B cell (primary cell): ENCODE data around the gene ZBED4. TPM values are rescaled to one million over a fixed set of nuclear protein-coding genes. Genes with fewer than 3 reads are reported as not detected.

Experiments
- ATAC-seq: fragments of 200-7000 bp; cut with Tn5 transposase; one replicate; pipeline ENCODE4 v1.10.0; 2021; ENCODE audit warnings: low read depth, mild to moderate bottlenecking, moderate number of reproducible peaks, moderate library complexity
- CTCF ChIA-PET: fragments of 350-600 bp; sonication (Branson Sonifier 250); formaldehyde crosslinking; loops from one replicate; lab custom pipeline; 2021; ENCODE audit warnings: antibody characterized with exemption, inconsistent platforms; lab: Charles Lee
- POLR2A ChIA-PET: fragments of 350-600 bp; sonication (Branson Sonifier 250); formaldehyde crosslinking; loops from one replicate; lab custom pipeline; 2021; ENCODE audit warnings: antibody characterized with exemption; lab: Charles Lee
- DNase-seq: peaks from one replicate; pipeline ENCODE4 v3.0.0; 2013
- H2AFZ ChIP-seq: 2 replicates; pipeline ENCODE4 v1.6.1; 2012; ENCODE audit warnings: mild to moderate bottlenecking, low read depth, low read length; ENCODE audit not compliant: insufficient read depth, poor library complexity, severe bottlenecking
- H3K27ac ChIP-seq, 2 donors: 1 replicate in 1 of 2; 2 replicates in 1 of 2; pipeline ENCODE4 v1.5.1; 2012 to 2013; ENCODE audit warnings: low read length in 2 of 2, mild to moderate bottlenecking in 2 of 2, moderate library complexity in 1 of 2
- H3K27me3 ChIP-seq, 4 experiments: fragments of 200-600 bp in 1 of 4; sonication (generic) in 1 of 4; replicated peaks in 1 of 4; 1 replicate in 2 of 4; 2 replicates in 2 of 4; pipeline versions ENCODE4 v1.6.1 to v1.7.0; 2013 to 2016; ENCODE audit warnings: low read length in 3 of 4, mild to moderate bottlenecking in 2 of 4, mixed read lengths in 1 of 4, moderate library complexity in 1 of 4; ENCODE audit not compliant: insufficient read depth in 4 of 4, control insufficient read depth in 3 of 4; ENCODE audit errors: control extremely low read depth in 1 of 4
- H3K36me3 ChIP-seq, 2 experiments: replicated peaks in 1 of 2; 1 replicate in 1 of 2; 2 replicates in 1 of 2; pipeline versions ENCODE4 v1.6.1 to v1.7.1; 2013; ENCODE audit warnings: low read length in 1 of 2; ENCODE audit not compliant: insufficient read depth in 2 of 2, control insufficient read depth in 1 of 2; ENCODE audit errors: control extremely low read depth in 1 of 2, extremely low read depth in 1 of 2
- H3K4me1 ChIP-seq, 2 donors: fragments of 200-600 bp in 1 of 2; sonication (generic) in 1 of 2; 1 replicate in 1 of 2; 2 replicates in 1 of 2; pipeline versions ENCODE4 v1.5.1 to v1.6.1; 2013 to 2017; ENCODE audit warnings: low read length in 2 of 2; ENCODE audit not compliant: control insufficient read depth in 2 of 2, insufficient read depth in 2 of 2
- H3K4me2 ChIP-seq: replicated peaks from 2 replicates; pipeline ENCODE3; 2012; ENCODE audit warnings: mild to moderate bottlenecking, low read depth, low read length; ENCODE audit not compliant: poor library complexity, severe bottlenecking
- H3K4me3 ChIP-seq, 5 experiments: fragments of 200-600 bp in 1 of 5; sonication (generic) in 1 of 5; 1 replicate in 3 of 5; 2 replicates in 2 of 5; pipeline versions ENCODE4 v1.5.1 to v1.7.0; 2011 to 2016; ENCODE audit warnings: low read length in 4 of 5, mild to moderate bottlenecking in 4 of 5, low read depth in 2 of 5, control low read depth in 1 of 5, moderate library complexity in 1 of 5; ENCODE audit not compliant: insufficient read depth in 1 of 5; ENCODE audit errors: control extremely low read depth in 1 of 5, extremely low read depth in 1 of 5
- H3K79me2 ChIP-seq: fragments of 200-600 bp; sonication (generic); one replicate; pipeline ENCODE4 v1.6.0; 2016; ENCODE audit warnings: low read length; ENCODE audit not compliant: control insufficient read depth, insufficient read depth
- H3K9ac ChIP-seq: fragments of 200-600 bp; sonication (generic); 2 replicates; pipeline ENCODE4 v1.6.1; 2017; ENCODE audit warnings: mild to moderate bottlenecking, low read length, moderate library complexity
- H3K9me3 ChIP-seq, 3 donors: one replicate each; pipeline versions ENCODE4 v1.6.1 to v1.7.1; 2013; ENCODE audit warnings: low read length in 2 of 3; ENCODE audit not compliant: control insufficient read depth in 2 of 3, insufficient read depth in 1 of 3; ENCODE audit errors: control extremely low read depth in 1 of 3
- H4K20me1 ChIP-seq: 2 replicates; pipeline ENCODE4 v1.6.0; 2012; ENCODE audit warnings: mild to moderate bottlenecking, low read length; ENCODE audit not compliant: insufficient read depth, control insufficient read depth, poor library complexity, severe bottlenecking
- H3K27ac Mint-ChIP-seq: one replicate; pipeline ENCODE4 v1.8.0; 2021; ENCODE audit warnings: mixed read lengths
- H3K27me3 Mint-ChIP-seq: one replicate; pipeline ENCODE4 v1.8.0; 2021; ENCODE audit warnings: mixed read lengths
- H3K4me1 Mint-ChIP-seq: one replicate; pipeline ENCODE4 v1.8.0; 2021; ENCODE audit warnings: mixed read lengths
- H3K4me3 Mint-ChIP-seq: one replicate; pipeline ENCODE4 v1.8.0; 2021; ENCODE audit warnings: mixed read lengths
- H3K9me3 Mint-ChIP-seq: one replicate; pipeline ENCODE4 v1.8.0; 2022; ENCODE audit warnings: mixed read lengths; ENCODE audit not compliant: insufficient read depth
- CTCF ChIP-seq: fragments of 200-600 bp; IDR thresholded peaks from one replicate; pipeline ENCODE4 v1.8.0; 2022; ENCODE audit warnings: antibody characterized with exemption, mild to moderate bottlenecking
- EZH2 ChIP-seq: IDR thresholded peaks from 2 replicates; pipeline ENCODE4 v1.6.1; 2012; ENCODE audit warnings: borderline replicate concordance, low read depth, mild to moderate bottlenecking, moderate library complexity, low read length; ENCODE audit not compliant: insufficient read depth, poor library complexity, severe bottlenecking
- whole genome bisulfite sequencing: methylation state at CpG from one replicate; pipeline ENCODE4 v1.1.5; 2013; ENCODE audit warnings: missing lambda C conversion rate; ENCODE audit not compliant: insufficient coverage; 5-methylcytosine and 5-hydroxymethylcytosine counted together
- intact Hi-C: fragments of 100-400 bp; cut with micrococcal nuclease; formaldehyde crosslinking; loops from one replicate; pipeline ENCODE4 v1.10.0; 2022
- polyA plus RNA-seq: library from polyadenylated mRNA; depleted of rRNA; stranded (reverse); fragments of >200 nt; gene quantifications from 2 replicates; pipeline ENCODE4 v1.2.3, GENCODE V29; 2012
- total RNA-seq, 2 donors: library from RNA; stranded (reverse); fragments of 120-200 nt in 1 of 2; gene quantifications; 1 replicate in 1 of 2; 2 replicates in 1 of 2; pipeline versions ENCODE4 v1.2.3 to v1.2.4, GENCODE V29; 2013 to 2022

The ZBED4 gene
- total and polyA plus RNA-seq, 2 donors (not counting 1 experiment from before 2014, with no cell fraction given), result 5.9 to 14.6 TPM

- Histone ChIP-seq H2AFZ (peak overlapping the region; percentile 55), H4K20me1 (no peaks in the 10 kb centered on the region), H3K4me2 (peak overlapping the region; percentile 80), H3K79me2 (no peaks in the 10 kb centered on the region), H3K27me3 (no peaks in the 10 kb centered on the region), H3K4me1 (peaks cover 48 to 57% of the 10 kb centered on the region in 2 donors), H3K9ac (peak overlapping the region; percentile 50), H3K4me3 (peak overlapping the region in 4 of 5 experiments; percentile 37 to 53 (median 44)), H3K9me3 (peaks cover 0 to 12% (median 0%) of the 10 kb centered on the region in 3 donors), H3K27ac (peak overlapping the region; percentile 95 to 98), H3K36me3 (peaks cover 0 to 7% of the 10 kb centered on the region in 2 experiments)
- Mint-ChIP-seq H3K9me3 (no peaks in the 10 kb centered on the region), H3K27me3 (no peaks in the 10 kb centered on the region), H3K27ac (peak overlapping the region; percentile 98), H3K4me1 (peaks cover 55% of the 10 kb centered on the region), H3K4me3 (peak overlapping the region; percentile 87)
- WGBS, result under 1% methylated on average over 24 of the region's 24 CpGs
- intact Hi-C loops, result loop anchor here (1.0 to 5.0 kb wide), 3 partner anchors 98 to 282 kb away; partner anchors contain the start of gene BRD1
- ChIA-PET CTCF (interaction anchor here (0.8 to 1.5 kb wide), 10 partner anchors 9 to 326 kb away, joined by 3 to 19 read pairs (median 4); partner anchors contain the start of gene HDAC10), POLR2A (interaction anchor here (0.9 to 2.4 kb wide), 4 partner anchors 10 to 265 kb away, joined by 4 to 28 read pairs (median 11); no protein-coding TSS in a partner anchor)
- ATAC-seq, result peak; percentile 74
- TF ChIP-seq EZH2, result no peak
- DNase-seq, result peak; percentile 96
These were observed 72.0 kb downstream of the ZBED4 start for GRCh38 chr22:49925525-49926128.

DNA sequence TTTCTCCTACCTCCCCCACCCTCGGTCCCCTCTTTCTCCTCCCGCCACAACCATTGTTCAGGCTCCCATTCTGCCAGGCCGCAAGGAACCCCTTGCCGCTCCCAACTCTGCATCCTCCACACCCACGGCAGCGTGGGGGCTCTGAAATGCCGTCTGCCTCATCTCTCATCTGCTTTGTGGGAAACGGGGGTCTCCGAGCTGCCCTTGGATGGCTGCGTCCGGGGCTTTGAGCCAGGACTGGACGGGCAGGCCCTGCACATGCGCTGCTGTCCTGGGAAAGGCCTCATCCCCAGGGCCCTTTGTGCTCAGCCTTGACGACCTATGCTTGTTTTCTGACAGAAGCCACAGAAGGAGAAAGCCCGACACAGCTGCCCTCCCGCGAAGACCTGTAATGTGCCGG, 73.3 kb downstream of the ZBED4 start:
- no peaks in the 10 kb centered on the region for H3K27me3 Mint-ChIP-seq
- Histone ChIP-seq H2AFZ (no peak overlapping the region), H3K36me3 (peaks cover 0 to 3% of the 10 kb centered on the region in 2 experiments), H3K9me3 (peaks cover 0 to 17% (median 0%) of the 10 kb centered on the region in 3 donors), H3K27ac (no peak overlapping the region), H3K4me2 (no peak overlapping the region), H3K9ac (no peak overlapping the region), H3K4me1 (peaks cover 60 to 69% of the 10 kb centered on the region in 2 donors), H4K20me1 (no peaks in the 10 kb centered on the region), H3K27me3 (no peaks in the 10 kb centered on the region), H3K79me2 (no peaks in the 10 kb centered on the region), H3K4me3 (no peak overlapping the region)
- H3K4me1 Mint-ChIP-seq, result peaks cover 66% of the 10 kb centered on the region
- no peaks in the 10 kb centered on the region for H3K9me3 Mint-ChIP-seq
- intact Hi-C loops, result loop anchor here (5.0 kb wide), 2 partner anchors 100 to 280 kb away; partner anchors contain the start of gene BRD1
- no peak for ATAC-seq
- H3K4me3 Mint-ChIP-seq, result peak overlapping the region; percentile 61
- CTCF ChIA-PET, result interaction anchor here (0.7 to 2.9 kb wide), 3 partner anchors 66 to 159 kb away, joined by 3 to 31 read pairs (median 3); no protein-coding TSS in a partner anchor
- DNase-seq, result peak; percentile 32
- peak overlapping the region; percentile 81 for H3K27ac Mint-ChIP-seq
- 91% methylated on average over 18 of the region's 18 CpGs for WGBS
- POLR2A ChIA-PET, result interaction anchor here (2.4 kb wide), 1 partner anchor 9 kb away, joined by 28 read pairs; no protein-coding TSS in a partner anchor
- TF ChIP-seq CTCF (no peak), EZH2 (no peak)
